ENCODE measurements around the gene SIAH2.
"Not testable (repeated sequence)": the region's sequence is repeated elsewhere in the genome, so short reads cannot be mapped to it uniquely, and the experiment has no call there.

Gene SIAH2

GRCh38 chr3:150763122-150763840, at the start of gene SIAH2:
TSS of gene SIAH2 (minus strand) at chr3:150763169. CDS start at chr3:150762849, 320 bp downstream.
- DNase-seq: peak; percentile 87 to 89

GRCh38 chr3:150811984-150812383, 49.0 kb upstream of the SIAH2 start:
- DNase-seq: no peak

GRCh38 chr3:150810641-150811040, 47.7 kb upstream of the SIAH2 start:
- no peak for DNase-seq

GRCh38 chr3:150806185-150806835, 43.3 kb upstream of the SIAH2 start:
- no peak for DNase-seq

GRCh38 chr3:150805354-150805753, 42.4 kb upstream of the SIAH2 start:
- no peak for DNase-seq

- DNase-seq: no peak
Measured at GRCh38 chr3:150803440-150803985, 40.5 kb upstream of the SIAH2 start.

GRCh38 chr3:150800722-150801121, 37.8 kb upstream of the SIAH2 start:
- DNase-seq: no peak

GRCh38 chr3:150798122-150798618, 35.2 kb upstream of the SIAH2 start:
- DNase-seq: no peak

- no peak for DNase-seq
Measured at GRCh38 chr3:150797155-150797554, 34.2 kb upstream of the SIAH2 start.

GRCh38 chr3:150796527-150796926, 33.6 kb upstream of the SIAH2 start:
- not testable (repeated sequence) for DNase-seq

GRCh38 chr3:150793641-150794040, 30.7 kb upstream of the SIAH2 start:
- DNase-seq: no peak

GRCh38 chr3:150790629-150791028, 27.7 kb upstream of the SIAH2 start:
- no peak for DNase-seq

- no peak for DNase-seq
Measured at GRCh38 chr3:150789451-150789850, 26.5 kb upstream of the SIAH2 start.

GRCh38 chr3:150787741-150788370, 24.9 kb upstream of the SIAH2 start:
- peak; percentile 81 to 84 for DNase-seq

GRCh38 chr3:150786791-150787190, 23.8 kb upstream of the SIAH2 start:
- peak in 1 of 2 donors; percentile 16 for DNase-seq

GRCh38 chr3:150784747-150785125, 21.8 kb upstream of the SIAH2 start:
- DNase-seq: no peak

- no peak for DNase-seq
Measured at GRCh38 chr3:150783920-150784746, 21.2 kb upstream of the SIAH2 start.

GRCh38 chr3:150783316-150783715, 20.3 kb upstream of the SIAH2 start:
- DNase-seq: no peak

- DNase-seq: no peak
Measured at GRCh38 chr3:150779402-150779858, 16.5 kb upstream of the SIAH2 start.

GRCh38 chr3:150778793-150779401, 15.9 kb upstream of the SIAH2 start:
- no peak for DNase-seq

GRCh38 chr3:150775001-150775599, 12.1 kb upstream of the SIAH2 start:
- no peak for DNase-seq
